T-helper 2 cell treated with Interferon-gamma antibody and Interleukin-4, amounts not matched to agents 5 μg/mL and 100 μg/mL, for 36 hours (primary cell): Measurements from ENCODE around the gene TBX20.
"Not testable (repeated sequence)": the region's sequence is repeated elsewhere in the genome, so short reads cannot be mapped to it uniquely, and the experiment has no call there.

Experiments used
- DNase-seq: peaks from one replicate; pipeline ENCODE4 v3.0.0; 2021; ENCODE audit warnings: low spot score
- H3K27ac Mint-ChIP-seq: one replicate; pipeline ENCODE4 v1.8.0; 2021; ENCODE audit warnings: mild to moderate bottlenecking, mixed read lengths
- H3K27me3 Mint-ChIP-seq: one replicate; pipeline ENCODE4 v1.8.0; 2021; ENCODE audit warnings: low read depth, mixed read lengths
- H3K36me3 Mint-ChIP-seq: one replicate; pipeline ENCODE4 v1.8.0; 2021; ENCODE audit warnings: low read depth, mixed read lengths
- H3K4me1 Mint-ChIP-seq: one replicate; pipeline ENCODE4 v1.8.0; 2021; ENCODE audit warnings: low read depth, mixed read lengths
- H3K4me3 Mint-ChIP-seq: one replicate; pipeline ENCODE4 v1.8.0; 2022; ENCODE audit warnings: mild to moderate bottlenecking, moderate library complexity, mixed read lengths
- H3K9me3 Mint-ChIP-seq: one replicate; pipeline ENCODE4 v1.8.0; 2021; ENCODE audit warnings: mixed read lengths

Gene TBX20

DNA sequence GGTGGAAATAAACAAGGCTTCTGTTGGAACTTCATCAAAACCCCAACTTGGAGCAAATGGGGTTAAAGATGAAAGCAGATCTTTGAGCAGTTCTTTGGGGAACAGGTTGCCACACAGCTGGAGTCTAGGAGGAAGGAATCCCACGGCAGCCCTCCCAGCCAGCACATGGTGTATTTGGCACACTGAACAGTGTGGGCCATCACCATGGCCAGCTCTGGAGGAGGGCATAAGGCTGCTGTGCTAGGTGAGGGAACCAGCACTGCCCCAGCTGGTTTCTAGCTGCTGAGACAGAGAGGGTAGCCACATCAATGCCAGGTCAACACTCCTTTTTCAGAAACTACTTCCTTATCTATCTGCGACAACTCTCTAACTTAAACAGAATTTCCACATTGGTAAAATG lies 33.7 kb downstream of the TBX20 start:
- not testable (repeated sequence) for H3K9me3 Mint-ChIP-seq, H3K4me1 Mint-ChIP-seq, DNase-seq, H3K27ac Mint-ChIP-seq, H3K4me3 Mint-ChIP-seq, H3K36me3 Mint-ChIP-seq
- peaks cover 18% of the 10 kb centered on the region for H3K27me3 Mint-ChIP-seq

DNA sequence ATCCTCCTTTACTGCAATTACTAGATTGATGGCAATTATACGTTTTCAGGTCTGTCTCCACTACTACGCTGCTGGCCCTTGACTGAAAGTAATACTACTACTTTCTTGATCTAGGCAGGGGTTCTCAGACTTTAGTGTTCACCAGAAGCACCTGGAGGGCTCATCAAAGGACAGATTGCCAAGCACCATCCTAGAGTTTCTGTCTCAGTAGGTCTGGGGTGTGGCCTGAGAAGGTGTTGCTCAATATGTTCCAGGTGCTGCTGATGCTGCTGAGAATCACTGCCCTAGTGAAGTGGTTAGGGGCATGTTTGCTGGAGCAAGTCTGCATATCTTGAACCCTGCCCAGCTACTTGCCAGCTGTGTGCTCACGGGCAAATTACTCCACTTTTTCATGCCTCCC lies 37.9 kb downstream of the TBX20 start:
- not testable (repeated sequence) for H3K27ac Mint-ChIP-seq, H3K4me3 Mint-ChIP-seq, H3K27me3 Mint-ChIP-seq, H3K9me3 Mint-ChIP-seq, H3K4me1 Mint-ChIP-seq, DNase-seq, H3K36me3 Mint-ChIP-seq

DNA sequence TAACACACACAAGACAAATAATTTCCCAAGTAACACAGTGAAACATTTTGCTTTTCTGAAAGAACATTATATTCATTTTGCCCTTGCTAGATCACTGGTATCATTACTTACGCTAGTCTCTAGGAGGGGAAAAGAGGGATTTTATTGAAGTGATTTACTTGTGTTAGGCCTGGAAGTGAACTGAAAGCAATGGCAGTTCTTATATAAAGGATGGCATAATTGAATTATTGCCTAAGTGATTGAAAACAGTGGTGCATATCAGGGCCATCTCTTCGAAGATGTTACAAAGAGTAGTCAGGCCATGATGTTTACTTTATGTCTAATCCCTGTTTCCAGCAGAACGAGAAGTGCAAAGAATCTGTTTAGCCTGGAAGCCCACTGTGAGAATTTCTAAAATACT lies 38.8 kb downstream of the TBX20 start:
- DNase-seq, H3K36me3 Mint-ChIP-seq, H3K4me3 Mint-ChIP-seq, H3K9me3 Mint-ChIP-seq, H3K4me1 Mint-ChIP-seq, H3K27ac Mint-ChIP-seq, H3K27me3 Mint-ChIP-seq: not testable (repeated sequence)

DNA sequence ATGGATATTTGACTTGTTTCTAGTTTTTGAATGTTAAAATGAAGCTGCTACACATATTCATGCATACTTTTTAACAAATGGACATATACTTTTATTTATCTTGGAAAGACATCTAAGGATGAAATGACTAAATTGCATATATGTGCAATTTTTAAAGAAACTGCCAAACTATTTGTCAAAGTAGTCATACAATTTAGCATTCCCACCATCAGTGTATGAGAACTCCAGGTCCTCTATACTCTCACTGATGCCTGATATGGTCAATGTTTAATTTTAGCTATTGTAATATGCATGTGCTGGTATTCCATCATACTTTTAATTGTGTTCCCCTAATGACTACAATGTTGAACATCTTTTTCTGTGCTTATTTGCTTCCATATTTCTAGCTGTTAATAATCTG lies 47.0 kb downstream of the TBX20 start:
- not testable (repeated sequence) for H3K36me3 Mint-ChIP-seq, DNase-seq, H3K27me3 Mint-ChIP-seq, H3K4me1 Mint-ChIP-seq, H3K4me3 Mint-ChIP-seq, H3K27ac Mint-ChIP-seq, H3K9me3 Mint-ChIP-seq

DNA sequence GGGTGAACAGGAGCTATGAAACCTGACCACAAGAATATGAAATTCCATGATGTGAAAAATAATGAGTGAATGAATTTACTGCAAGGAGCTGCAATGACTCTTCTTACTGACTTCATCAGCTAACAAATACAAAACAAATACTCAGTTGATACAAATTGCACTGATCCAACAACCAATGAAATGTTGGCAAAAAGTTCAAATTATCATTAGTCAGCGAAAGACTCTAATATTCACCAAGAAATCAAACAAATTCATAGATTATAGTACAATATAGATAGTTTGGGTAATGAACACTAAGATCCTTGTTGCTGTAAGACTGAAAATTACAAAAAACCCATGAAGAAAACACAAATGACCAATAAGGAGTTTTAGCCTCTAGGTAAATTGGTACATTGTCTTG lies 49.0 kb downstream of the TBX20 start:
- H3K4me1 Mint-ChIP-seq, H3K27ac Mint-ChIP-seq, H3K4me3 Mint-ChIP-seq, H3K36me3 Mint-ChIP-seq, H3K9me3 Mint-ChIP-seq, DNase-seq, H3K27me3 Mint-ChIP-seq: not testable (repeated sequence)

DNA sequence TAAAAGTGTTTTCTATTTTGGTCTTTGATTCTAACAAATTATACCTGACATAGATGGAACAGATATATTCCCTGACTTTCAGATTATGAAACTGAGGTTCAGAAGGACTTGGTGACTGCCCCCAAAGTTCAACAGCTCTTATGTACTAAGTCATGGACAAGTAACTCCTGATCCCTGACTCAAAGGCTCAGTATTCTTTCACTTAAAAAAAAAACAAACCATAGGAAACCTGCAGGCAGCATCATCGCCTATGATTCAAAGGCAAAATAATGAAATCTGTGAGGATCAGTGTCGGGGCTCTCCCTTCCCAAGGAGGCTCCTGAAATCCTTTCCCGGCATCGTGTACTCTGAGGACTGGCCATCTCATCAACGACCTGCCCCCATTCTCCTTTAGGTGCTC lies 49.9 kb downstream of the TBX20 start:
- not testable (repeated sequence) for H3K36me3 Mint-ChIP-seq, H3K27ac Mint-ChIP-seq, H3K27me3 Mint-ChIP-seq, DNase-seq, H3K4me3 Mint-ChIP-seq, H3K9me3 Mint-ChIP-seq, H3K4me1 Mint-ChIP-seq

DNA sequence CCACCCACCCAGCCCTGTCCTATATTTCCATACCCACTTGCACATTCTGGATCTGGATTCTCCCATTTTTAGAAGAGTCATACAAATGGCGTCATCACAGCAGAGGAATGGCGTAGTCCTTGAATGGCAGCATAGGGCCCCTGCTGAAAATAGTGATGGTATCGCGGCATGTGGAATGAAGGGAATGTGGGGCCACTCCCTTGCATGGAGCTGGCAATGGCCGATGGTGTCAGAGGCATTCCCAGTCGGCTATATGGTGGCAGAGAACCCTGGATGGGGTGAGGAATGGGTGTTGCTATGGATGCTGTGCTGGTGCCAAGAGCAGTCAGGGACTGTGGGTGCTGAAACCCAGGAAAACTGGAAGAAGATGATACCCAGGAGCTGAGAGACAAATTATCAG lies 51.5 kb downstream of the TBX20 start:
- not testable (repeated sequence) for DNase-seq, H3K27ac Mint-ChIP-seq, H3K27me3 Mint-ChIP-seq, H3K4me1 Mint-ChIP-seq, H3K36me3 Mint-ChIP-seq, H3K4me3 Mint-ChIP-seq, H3K9me3 Mint-ChIP-seq

DNA sequence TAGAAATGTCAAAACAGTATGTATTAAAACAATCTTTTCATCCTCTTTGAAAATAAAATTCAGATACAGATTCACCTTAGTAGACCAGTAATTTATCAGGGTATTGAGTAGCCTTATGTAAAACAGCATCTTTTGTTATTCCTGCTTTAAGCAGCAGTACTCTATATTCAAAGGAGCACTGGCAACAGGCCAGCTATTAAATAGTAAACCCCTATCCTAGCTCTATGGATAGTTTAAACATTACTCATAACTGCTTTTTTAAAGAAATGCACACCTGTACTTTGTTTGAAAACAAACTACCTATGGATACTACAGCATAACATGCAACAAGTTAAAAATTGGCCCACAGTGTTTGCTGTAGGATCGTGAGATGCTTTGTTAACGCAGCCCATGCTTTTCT lies 53.7 kb downstream of the TBX20 start:
- H3K36me3 Mint-ChIP-seq, H3K27ac Mint-ChIP-seq, H3K4me3 Mint-ChIP-seq, H3K9me3 Mint-ChIP-seq, DNase-seq, H3K4me1 Mint-ChIP-seq: not testable (repeated sequence)
- peaks cover 13% of the 10 kb centered on the region for H3K27me3 Mint-ChIP-seq

DNA sequence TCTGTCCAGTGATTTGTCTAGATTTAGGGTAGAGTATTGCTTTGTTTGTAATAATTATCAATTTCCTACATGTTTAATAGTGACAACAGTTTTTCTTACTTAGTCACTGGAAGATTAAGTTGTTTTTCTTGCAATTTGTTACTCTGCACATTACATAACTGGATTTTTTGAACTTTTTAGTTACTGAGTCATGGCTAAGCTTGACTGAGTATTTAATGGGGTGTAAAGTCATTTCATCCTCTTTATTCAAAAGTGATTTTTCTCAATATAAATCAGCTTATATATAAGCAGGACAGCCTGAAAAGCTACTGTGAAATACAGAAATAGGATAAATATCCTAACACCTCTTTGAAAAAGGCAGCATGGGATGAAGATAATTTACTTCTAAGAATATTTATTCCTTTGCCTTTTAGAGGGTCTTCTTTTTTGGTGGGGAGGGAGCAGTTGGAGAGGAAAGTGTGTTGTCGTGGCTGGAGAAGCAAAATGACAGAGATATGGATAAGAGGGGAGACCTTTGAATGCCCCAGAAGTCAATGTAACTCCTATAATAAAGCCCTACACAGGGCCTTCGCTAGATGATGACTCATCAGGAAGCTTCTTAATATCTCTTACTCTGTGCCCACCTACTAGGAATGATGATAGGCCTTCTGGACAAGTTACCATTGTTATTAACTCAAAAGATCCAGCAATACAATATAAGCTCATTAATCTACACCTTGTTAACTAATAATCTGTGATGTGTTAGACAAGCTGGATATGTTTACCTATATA lies 55.3 kb downstream of the TBX20 start:
- H3K4me3 Mint-ChIP-seq, DNase-seq, H3K27ac Mint-ChIP-seq, H3K4me1 Mint-ChIP-seq, H3K36me3 Mint-ChIP-seq, H3K9me3 Mint-ChIP-seq: not testable (repeated sequence)
- H3K27me3 Mint-ChIP-seq, result peaks cover 16% of the 10 kb centered on the region

DNA sequence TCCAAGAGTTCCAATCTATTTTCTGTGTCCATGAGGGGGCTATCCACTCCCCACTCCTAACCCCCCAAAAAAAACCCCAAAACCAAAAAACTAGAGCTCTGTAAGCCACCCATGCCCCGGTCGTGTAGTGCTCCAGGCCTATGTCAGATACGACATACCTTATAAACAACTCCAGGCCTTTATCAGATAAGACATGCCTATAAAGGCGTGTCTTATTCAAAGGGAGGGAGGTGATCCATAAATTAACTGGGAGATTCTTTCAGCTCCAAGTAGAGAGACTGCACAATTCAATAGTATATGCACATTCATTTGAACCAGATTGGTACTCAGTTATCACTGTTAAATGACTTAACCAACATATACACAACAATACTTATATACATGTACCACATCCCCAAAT lies 62.3 kb downstream of the TBX20 start:
- H3K4me1 Mint-ChIP-seq, DNase-seq, H3K36me3 Mint-ChIP-seq, H3K27ac Mint-ChIP-seq, H3K4me3 Mint-ChIP-seq, H3K9me3 Mint-ChIP-seq: not testable (repeated sequence)
- H3K27me3 Mint-ChIP-seq, result peaks cover 23% of the 10 kb centered on the region

DNA sequence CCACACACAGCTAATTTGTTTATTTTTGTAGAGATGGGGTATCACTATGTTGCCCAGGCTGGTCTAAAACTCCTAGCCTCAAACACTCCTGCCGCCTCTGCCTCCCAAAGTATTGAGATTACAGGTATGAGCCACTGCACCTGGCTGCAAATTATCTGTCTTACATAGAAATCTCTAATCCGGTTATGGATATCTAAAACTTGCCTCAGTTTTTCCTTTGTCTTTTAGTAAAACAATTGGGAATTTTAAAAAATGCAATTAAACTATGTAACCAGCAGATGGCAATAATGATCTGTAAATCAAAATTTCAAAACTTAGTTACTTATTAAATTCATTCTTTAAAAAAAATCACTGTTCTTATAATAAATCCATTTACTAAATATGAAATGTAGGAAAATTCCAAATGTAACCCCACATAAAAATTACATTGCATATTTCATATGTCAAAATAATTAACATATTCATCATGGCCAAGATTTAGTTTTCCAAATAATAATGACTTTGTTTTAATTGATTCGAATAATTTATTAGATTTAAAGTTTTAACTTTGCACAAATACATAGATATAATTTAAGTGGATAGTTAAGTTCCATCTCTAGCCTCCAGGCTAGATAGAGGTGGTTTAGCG lies 63.6 kb downstream of the TBX20 start:
- peaks cover 32% of the 10 kb centered on the region for H3K27me3 Mint-ChIP-seq
- not testable (repeated sequence) for H3K27ac Mint-ChIP-seq, H3K4me3 Mint-ChIP-seq, DNase-seq, H3K4me1 Mint-ChIP-seq, H3K36me3 Mint-ChIP-seq, H3K9me3 Mint-ChIP-seq

DNA sequence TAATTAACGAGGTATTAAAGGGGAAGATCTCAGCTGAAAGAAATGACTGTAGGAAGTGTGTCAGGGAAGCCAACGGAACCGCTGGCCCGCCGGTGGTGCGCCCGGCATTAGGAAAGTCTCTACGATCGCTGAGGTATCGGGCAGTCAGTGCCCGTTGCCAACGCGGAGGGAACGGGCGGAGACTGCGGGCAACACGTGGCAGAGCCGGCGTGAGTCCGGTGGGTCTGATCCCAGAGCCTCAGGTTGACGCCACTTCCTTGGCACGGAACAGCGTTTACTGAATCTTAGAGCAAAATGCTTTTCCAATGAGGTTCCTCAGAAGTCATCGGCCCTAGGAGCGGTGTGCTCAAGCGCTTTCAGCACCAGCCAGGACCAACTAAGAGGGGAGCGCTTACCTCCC lies 67.1 kb downstream of the TBX20 start:
- H3K36me3 Mint-ChIP-seq, H3K27ac Mint-ChIP-seq, DNase-seq, H3K4me1 Mint-ChIP-seq, H3K9me3 Mint-ChIP-seq: not testable (repeated sequence)
- H3K27me3 Mint-ChIP-seq, result peaks cover 37% of the 10 kb centered on the region
- H3K4me3 Mint-ChIP-seq, result peak overlapping the region; percentile 74

DNA sequence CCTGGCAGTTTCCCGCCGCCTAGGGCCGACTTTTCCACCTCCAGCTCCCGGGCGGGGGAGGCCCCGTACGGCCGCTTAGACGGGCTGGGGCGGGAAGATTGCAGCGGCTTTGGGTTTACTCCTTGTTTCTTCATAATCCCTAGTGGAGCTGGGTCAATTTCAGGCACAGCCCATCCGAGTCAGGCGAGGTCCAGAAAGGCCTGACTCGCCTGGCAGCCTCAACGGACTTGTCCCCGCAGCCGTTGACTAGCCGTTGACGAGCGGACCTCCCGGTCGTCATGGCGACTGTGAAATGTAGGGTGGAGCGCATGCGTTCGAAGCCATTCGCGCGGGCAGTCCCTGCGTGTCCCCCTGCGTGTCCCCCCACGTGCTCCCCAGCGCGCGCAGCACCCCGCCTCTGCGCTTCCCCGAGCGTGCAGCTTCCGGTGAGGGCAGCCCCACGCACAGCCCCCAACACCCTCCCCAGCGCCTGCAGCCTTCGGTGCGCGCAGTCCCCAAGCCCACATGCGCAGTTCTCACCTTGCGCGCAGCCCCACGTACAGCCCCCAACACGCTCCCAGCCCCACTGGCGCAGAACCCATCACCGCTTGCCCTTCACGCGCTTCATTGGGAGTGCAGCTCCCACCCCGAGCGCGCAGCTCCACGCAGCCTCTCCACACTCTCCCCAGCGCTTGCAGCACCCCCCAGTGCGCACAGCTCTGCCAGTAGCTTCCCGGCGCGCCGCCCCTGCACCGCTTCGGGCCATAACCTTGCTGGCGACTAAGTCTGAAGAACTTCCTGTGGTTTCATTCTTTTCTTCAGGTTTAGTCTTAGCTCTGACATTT lies 67.8 kb downstream of the TBX20 start:
- no peak overlapping the region for H3K27ac Mint-ChIP-seq
- peaks cover 5% of the 10 kb centered on the region for H3K4me1 Mint-ChIP-seq
- H3K36me3 Mint-ChIP-seq, result peaks cover 2% of the 10 kb centered on the region
- DNase-seq, result no peak
- peak overlapping the region; percentile 74 for H3K4me3 Mint-ChIP-seq
- peaks cover 37% of the 10 kb centered on the region for H3K27me3 Mint-ChIP-seq
- H3K9me3 Mint-ChIP-seq, result no peaks in the 10 kb centered on the region

DNA sequence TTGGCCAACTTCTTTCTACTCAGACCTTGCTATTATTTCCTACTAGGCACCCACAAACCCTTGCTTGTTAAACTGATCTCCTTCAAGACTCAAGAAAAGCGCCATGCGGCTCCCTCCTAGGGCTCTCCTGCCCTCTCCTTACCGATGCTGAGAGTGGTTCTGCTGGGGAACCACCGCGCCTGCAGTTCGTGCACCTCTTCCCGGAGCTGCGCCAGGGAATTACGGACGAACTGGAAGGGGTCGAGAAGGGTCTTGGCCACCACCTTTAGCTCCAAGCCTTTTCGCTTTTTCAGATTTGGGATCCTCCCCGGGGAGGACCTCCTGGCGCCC lies 68.4 kb downstream of the TBX20 start:
- DNase-seq, H3K27ac Mint-ChIP-seq, H3K9me3 Mint-ChIP-seq, H3K4me3 Mint-ChIP-seq, H3K4me1 Mint-ChIP-seq, H3K36me3 Mint-ChIP-seq: not testable (repeated sequence)
- peaks cover 37% of the 10 kb centered on the region for H3K27me3 Mint-ChIP-seq
